GM19455 (cell line): ENCODE results near the gene OSBPL5.
"Not testable (repeated sequence)": the region's sequence is repeated elsewhere in the genome, so short reads cannot be mapped to it uniquely, and the experiment has no call there.

ENCODE experiments used
- ATAC-seq: cut with Tn5 transposase; IDR thresholded peaks from one replicate; pipeline ENCODE4 v1.9.1; 2021; ENCODE audit not compliant: unreplicated experiment

Gene OSBPL5

GRCh38 chr11:3183523-3183922 lies 18.4 kb upstream of the OSBPL5 start:
- no peak for ATAC-seq

- ATAC-seq, result no peak
These were observed 17.3 kb upstream of the OSBPL5 start for GRCh38 chr11:3182462-3182852.

- no peak for ATAC-seq
These were observed 16.8 kb upstream of the OSBPL5 start for GRCh38 chr11:3181725-3182461.

- no peak for ATAC-seq
These were observed 15.8 kb upstream of the OSBPL5 start for GRCh38 chr11:3180869-3181268.

- ATAC-seq, result no peak
These were observed 13.2 kb upstream of the OSBPL5 start for GRCh38 chr11:3178349-3178748.

GRCh38 chr11:3177931-3178330 lies 12.8 kb upstream of the OSBPL5 start:
- no peak for ATAC-seq

- no peak for ATAC-seq
These were observed 11.4 kb upstream of the OSBPL5 start for GRCh38 chr11:3176487-3176886.

GRCh38 chr11:3175194-3175593 lies 10.1 kb upstream of the OSBPL5 start:
- ATAC-seq, result no peak

GRCh38 chr11:3174387-3174786 lies 9.3 kb upstream of the OSBPL5 start:
- no peak for ATAC-seq

- no peak for ATAC-seq
These were observed 8.7 kb upstream of the OSBPL5 start for GRCh38 chr11:3173795-3174194.

- no peak for ATAC-seq
These were observed 6.9 kb upstream of the OSBPL5 start for GRCh38 chr11:3171931-3172560.

GRCh38 chr11:3170756-3171650 lies 5.9 kb upstream of the OSBPL5 start:
- no peak for ATAC-seq

GRCh38 chr11:3170044-3170755 lies 5.1 kb upstream of the OSBPL5 start:
- no peak for ATAC-seq

- ATAC-seq, result no peak
These were observed 4.3 kb upstream of the OSBPL5 start for GRCh38 chr11:3169255-3170043.

- not testable (repeated sequence) for ATAC-seq
These were observed 3.7 kb upstream of the OSBPL5 start for GRCh38 chr11:3168742-3169254.

GRCh38 chr11:3167143-3168119 lies 2.3 kb upstream of the OSBPL5 start:
- no peak for ATAC-seq

GRCh38 chr11:3166268-3167142 lies 1.4 kb upstream of the OSBPL5 start:
- no peak for ATAC-seq

GRCh38 chr11:3165916-3166267 lies 782 bp upstream of the OSBPL5 start:
- no peak for ATAC-seq
